Measurements from ENCODE around the gene TRMU.

DNA sequence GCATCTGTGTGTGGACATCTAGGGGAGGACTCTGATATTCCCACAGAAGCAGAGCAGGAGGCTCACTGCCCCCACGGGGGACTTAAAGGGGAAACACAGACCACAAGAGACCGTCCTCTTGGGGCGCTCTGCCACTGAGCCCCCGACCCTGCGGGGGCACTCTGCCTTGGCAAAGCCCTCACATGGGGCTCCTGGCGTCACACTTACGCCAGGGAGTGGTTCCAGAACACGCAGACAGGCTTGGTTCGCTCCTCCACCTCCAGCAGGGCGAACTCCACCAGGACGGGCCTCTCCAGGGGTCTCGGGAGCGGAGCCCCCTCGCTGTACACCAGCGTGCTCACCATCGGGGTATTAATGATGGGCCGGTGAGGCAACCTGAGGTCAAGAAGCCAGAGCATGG, 45.1 kb downstream of the TRMU start:
- TF ChIP-seq, protein P1, sequence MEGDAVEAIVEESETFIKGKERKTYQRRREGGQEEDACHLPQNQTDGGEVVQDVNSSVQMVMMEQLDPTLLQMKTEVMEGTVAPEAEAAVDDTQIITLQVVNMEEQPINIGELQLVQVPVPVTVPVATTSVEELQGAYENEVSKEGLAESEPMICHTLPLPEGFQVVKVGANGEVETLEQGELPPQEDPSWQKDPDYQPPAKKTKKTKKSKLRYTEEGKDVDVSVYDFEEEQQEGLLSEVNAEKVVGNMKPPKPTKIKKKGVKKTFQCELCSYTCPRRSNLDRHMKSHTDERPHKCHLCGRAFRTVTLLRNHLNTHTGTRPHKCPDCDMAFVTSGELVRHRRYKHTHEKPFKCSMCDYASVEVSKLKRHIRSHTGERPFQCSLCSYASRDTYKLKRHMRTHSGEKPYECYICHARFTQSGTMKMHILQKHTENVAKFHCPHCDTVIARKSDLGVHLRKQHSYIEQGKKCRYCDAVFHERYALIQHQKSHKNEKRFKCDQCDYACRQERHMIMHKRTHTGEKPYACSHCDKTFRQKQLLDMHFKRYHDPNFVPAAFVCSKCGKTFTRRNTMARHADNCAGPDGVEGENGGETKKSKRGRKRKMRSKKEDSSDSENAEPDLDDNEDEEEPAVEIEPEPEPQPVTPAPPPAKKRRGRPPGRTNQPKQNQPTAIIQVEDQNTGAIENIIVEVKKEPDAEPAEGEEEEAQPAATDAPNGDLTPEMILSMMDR (conservative IDR thresholded peaks at IDR 0.05; ENCODE audit: low read depth in 2 of 2), result no peak
- TF ChIP-seq EZH2 (IDR thresholded peaks at IDR 0.05; ENCODE audit: low read depth, unreplicated experiment) (no peak), EZH2phosphoT487 (IDR thresholded peaks at IDR 0.05; ENCODE audit: unreplicated experiment) (no peak), POLR2AphosphoS5 (IDR thresholded peaks at IDR 0.05; ENCODE audit: low read depth) (no peak), CREB1 (CRISPR knock-in tag; IDR thresholded peaks at IDR 0.05; ENCODE audit: low read depth) (no peak), JUNB (IDR thresholded peaks at IDR 0.05; ENCODE audit: unreplicated experiment) (no peak), ZNF114 (CRISPR knock-in tag; IDR thresholded peaks at IDR 0.05) (no peak), STAT1 (IDR thresholded peaks at IDR 0.05; ENCODE audit: unreplicated experiment) (no peak), NANOG (IDR thresholded peaks at IDR 0.05; ENCODE audit: borderline replicate concordance) (no peak), ZNF331 (CRISPR knock-in tag; IDR thresholded peaks at IDR 0.05; ENCODE audit: low read depth) (no peak)
- TF ChIP-seq, protein P2, sequence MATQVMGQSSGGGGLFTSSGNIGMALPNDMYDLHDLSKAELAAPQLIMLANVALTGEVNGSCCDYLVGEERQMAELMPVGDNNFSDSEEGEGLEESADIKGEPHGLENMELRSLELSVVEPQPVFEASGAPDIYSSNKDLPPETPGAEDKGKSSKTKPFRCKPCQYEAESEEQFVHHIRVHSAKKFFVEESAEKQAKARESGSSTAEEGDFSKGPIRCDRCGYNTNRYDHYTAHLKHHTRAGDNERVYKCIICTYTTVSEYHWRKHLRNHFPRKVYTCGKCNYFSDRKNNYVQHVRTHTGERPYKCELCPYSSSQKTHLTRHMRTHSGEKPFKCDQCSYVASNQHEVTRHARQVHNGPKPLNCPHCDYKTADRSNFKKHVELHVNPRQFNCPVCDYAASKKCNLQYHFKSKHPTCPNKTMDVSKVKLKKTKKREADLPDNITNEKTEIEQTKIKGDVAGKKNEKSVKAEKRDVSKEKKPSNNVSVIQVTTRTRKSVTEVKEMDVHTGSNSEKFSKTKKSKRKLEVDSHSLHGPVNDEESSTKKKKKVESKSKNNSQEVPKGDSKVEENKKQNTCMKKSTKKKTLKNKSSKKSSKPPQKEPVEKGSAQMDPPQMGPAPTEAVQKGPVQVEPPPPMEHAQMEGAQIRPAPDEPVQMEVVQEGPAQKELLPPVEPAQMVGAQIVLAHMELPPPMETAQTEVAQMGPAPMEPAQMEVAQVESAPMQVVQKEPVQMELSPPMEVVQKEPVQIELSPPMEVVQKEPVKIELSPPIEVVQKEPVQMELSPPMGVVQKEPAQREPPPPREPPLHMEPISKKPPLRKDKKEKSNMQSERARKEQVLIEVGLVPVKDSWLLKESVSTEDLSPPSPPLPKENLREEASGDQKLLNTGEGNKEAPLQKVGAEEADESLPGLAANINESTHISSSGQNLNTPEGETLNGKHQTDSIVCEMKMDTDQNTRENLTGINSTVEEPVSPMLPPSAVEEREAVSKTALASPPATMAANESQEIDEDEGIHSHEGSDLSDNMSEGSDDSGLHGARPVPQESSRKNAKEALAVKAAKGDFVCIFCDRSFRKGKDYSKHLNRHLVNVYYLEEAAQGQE (IDR thresholded peaks at IDR 0.05; ENCODE audit: unreplicated experiment), result no peak
- TF ChIP-seq, protein P3, sequence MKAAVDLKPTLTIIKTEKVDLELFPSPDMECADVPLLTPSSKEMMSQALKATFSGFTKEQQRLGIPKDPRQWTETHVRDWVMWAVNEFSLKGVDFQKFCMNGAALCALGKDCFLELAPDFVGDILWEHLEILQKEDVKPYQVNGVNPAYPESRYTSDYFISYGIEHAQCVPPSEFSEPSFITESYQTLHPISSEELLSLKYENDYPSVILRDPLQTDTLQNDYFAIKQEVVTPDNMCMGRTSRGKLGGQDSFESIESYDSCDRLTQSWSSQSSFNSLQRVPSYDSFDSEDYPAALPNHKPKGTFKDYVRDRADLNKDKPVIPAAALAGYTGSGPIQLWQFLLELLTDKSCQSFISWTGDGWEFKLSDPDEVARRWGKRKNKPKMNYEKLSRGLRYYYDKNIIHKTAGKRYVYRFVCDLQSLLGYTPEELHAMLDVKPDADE (IDR thresholded peaks at IDR 0.05), result no peak
- TF ChIP-seq, protein P4, sequence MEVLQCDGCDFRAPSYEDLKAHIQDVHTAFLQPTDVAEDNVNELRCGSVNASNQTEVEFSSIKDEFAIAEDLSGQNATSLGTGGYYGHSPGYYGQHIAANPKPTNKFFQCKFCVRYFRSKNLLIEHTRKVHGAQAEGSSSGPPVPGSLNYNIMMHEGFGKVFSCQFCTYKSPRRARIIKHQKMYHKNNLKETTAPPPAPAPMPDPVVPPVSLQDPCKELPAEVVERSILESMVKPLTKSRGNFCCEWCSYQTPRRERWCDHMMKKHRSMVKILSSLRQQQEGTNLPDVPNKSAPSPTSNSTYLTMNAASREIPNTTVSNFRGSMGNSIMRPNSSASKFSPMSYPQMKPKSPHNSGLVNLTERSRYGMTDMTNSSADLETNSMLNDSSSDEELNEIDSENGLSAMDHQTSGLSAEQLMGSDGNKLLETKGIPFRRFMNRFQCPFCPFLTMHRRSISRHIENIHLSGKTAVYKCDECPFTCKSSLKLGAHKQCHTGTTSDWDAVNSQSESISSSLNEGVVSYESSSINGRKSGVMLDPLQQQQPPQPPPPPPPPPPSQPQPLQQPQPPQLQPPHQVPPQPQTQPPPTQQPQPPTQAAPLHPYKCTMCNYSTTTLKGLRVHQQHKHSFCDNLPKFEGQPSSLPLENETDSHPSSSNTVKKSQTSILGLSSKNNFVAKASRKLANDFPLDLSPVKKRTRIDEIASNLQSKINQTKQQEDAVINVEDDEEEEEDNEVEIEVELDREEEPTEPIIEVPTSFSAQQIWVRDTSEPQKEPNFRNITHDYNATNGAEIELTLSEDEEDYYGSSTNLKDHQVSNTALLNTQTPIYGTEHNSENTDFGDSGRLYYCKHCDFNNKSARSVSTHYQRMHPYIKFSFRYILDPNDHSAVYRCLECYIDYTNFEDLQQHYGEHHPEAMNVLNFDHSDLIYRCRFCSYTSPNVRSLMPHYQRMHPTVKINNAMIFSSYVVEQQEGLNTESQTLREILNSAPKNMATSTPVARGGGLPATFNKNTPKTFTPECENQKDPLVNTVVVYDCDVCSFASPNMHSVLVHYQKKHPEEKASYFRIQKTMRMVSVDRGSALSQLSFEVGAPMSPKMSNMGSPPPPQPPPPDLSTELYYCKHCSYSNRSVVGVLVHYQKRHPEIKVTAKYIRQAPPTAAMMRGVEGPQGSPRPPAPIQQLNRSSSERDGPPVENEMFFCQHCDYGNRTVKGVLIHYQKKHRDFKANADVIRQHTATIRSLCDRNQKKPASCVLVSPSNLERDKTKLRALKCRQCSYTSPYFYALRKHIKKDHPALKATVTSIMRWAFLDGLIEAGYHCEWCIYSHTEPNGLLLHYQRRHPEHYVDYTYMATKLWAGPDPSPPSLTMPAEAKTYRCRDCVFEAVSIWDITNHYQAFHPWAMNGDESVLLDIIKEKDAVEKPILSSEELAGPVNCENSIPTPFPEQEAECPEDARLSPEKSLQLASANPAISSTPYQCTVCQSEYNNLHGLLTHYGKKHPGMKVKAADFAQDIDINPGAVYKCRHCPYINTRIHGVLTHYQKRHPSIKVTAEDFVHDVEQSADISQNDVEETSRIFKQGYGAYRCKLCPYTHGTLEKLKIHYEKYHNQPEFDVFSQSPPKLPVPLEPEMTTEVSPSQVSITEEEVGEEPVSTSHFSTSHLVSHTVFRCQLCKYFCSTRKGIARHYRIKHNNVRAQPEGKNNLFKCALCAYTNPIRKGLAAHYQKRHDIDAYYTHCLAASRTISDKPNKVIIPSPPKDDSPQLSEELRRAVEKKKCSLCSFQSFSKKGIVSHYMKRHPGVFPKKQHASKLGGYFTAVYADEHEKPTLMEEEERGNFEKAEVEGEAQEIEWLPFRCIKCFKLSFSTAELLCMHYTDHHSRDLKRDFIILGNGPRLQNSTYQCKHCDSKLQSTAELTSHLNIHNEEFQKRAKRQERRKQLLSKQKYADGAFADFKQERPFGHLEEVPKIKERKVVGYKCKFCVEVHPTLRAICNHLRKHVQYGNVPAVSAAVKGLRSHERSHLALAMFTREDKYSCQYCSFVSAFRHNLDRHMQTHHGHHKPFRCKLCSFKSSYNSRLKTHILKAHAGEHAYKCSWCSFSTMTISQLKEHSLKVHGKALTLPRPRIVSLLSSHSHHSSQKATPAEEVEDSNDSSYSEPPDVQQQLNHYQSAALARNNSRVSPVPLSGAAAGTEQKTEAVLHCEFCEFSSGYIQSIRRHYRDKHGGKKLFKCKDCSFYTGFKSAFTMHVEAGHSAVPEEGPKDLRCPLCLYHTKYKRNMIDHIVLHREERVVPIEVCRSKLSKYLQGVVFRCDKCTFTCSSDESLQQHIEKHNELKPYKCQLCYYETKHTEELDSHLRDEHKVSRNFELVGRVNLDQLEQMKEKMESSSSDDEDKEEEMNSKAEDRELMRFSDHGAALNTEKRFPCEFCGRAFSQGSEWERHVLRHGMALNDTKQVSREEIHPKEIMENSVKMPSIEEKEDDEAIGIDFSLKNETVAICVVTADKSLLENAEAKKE (CRISPR knock-in tag; IDR thresholded peaks at IDR 0.05), result no peak

All from GM23338 (cell line).